Fibroblast of the aortic adventitia (primary cell): ENCODE results near the gene PREX1. TPM values are rescaled to one million over a fixed set of nuclear protein-coding genes. Genes with fewer than 3 reads are reported as not detected.

ENCODE experiments used
- DNase-seq: peaks from one replicate; pipeline ENCODE4 v3.0.0-alpha.2; 2010; ENCODE audit warnings: low read depth
- H3K4me3 ChIP-seq: 2 replicates; pipeline ENCODE4 v1.5.1; 2011; ENCODE audit warnings: low read depth, mild to moderate bottlenecking, control low read depth, low read length, moderate library complexity
- total RNA-seq: library from RNA; depleted of rRNA; stranded (reverse); fragments of >200 nt; gene quantifications from 2 replicates; pipeline ENCODE4 v1.2.3, GENCODE V29; 2012; ENCODE audit warnings: low replicate concordance
- TF ChIP-seq, protein P1 (sequence below): IDR thresholded peaks from 2 replicates; pipeline ENCODE4 v1.5.1; 2011; ENCODE audit warnings: mild to moderate bottlenecking, low read length, control low read depth, inconsistent platforms; ENCODE audit not compliant: insufficient read depth

Gene PREX1
- total RNA-seq, 1 donor, result 13.0 TPM

DNA sequence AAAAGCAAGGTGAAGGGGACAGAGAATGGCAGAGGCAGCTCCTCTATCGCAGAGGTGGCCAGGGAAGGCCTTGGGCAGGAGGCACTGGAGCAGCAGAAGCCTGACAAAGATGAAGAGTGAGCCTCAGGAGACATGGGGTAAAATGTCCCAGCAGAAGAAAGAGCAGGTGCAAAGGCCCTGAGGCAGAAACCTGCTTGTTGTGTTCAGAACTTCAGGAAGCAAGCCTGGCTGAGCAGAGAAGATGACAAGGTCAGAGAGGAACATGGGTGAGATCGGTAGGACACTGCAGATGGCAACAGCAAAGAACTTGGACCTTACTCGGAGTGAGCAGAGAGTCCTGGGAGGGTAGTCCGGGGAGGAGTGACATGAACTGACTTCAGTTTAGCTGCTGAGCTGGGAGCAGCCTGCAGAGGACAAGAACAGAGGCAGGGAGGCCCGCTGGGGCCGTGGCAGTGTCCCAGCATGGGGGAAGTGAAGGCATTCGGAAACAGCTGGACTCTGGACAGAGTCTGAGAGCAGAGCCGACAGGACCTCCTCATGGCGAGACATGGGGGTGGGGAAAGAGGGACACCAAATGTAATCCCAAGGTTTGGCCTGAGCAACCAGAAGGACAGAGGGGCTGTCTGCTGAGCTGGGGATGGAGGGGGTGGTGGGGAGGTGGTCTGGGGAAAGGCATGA is 106.3 kb downstream of the PREX1 start:
- DNase-seq, result no peak
- no peak overlapping the region for H3K4me3 ChIP-seq
- TF ChIP-seq, protein P1, sequence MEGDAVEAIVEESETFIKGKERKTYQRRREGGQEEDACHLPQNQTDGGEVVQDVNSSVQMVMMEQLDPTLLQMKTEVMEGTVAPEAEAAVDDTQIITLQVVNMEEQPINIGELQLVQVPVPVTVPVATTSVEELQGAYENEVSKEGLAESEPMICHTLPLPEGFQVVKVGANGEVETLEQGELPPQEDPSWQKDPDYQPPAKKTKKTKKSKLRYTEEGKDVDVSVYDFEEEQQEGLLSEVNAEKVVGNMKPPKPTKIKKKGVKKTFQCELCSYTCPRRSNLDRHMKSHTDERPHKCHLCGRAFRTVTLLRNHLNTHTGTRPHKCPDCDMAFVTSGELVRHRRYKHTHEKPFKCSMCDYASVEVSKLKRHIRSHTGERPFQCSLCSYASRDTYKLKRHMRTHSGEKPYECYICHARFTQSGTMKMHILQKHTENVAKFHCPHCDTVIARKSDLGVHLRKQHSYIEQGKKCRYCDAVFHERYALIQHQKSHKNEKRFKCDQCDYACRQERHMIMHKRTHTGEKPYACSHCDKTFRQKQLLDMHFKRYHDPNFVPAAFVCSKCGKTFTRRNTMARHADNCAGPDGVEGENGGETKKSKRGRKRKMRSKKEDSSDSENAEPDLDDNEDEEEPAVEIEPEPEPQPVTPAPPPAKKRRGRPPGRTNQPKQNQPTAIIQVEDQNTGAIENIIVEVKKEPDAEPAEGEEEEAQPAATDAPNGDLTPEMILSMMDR, result no peak

DNA sequence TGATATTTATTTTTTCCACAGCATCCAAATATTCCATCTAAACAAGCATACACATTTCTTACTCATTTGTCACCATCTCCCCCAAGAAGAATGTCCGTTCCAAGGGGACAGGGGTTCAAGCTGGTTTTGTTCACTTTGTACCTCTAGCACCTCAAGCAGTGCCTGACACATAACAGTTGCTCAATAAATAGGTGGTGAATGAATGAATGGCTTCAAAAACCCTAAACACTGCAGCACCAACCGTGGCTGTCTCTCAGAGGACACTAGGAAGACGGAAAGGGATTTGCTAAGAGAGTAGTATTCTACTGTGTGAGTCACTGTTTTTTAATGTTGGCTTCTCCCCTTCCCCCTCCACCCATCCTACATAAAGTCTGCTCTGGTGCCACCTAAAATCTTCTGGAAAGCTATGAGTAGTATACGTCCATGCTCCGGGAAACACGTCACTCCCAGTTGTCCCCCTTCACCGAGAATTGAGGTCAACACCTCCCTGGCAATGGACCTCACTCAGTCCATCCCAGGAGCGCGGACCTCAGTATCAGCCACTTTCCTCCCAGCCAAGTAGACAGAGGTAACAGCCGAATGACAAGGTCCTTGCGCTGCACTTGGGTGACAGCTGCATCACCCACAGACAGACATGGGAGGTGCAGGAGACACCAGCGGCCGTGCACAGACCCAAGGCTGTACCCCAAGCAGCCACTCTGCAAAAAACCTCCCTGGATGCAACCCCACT is 107.4 kb downstream of the PREX1 start:
- TF ChIP-seq, protein P1, result no peak
- no peak for DNase-seq
- no peak overlapping the region for H3K4me3 ChIP-seq

DNA sequence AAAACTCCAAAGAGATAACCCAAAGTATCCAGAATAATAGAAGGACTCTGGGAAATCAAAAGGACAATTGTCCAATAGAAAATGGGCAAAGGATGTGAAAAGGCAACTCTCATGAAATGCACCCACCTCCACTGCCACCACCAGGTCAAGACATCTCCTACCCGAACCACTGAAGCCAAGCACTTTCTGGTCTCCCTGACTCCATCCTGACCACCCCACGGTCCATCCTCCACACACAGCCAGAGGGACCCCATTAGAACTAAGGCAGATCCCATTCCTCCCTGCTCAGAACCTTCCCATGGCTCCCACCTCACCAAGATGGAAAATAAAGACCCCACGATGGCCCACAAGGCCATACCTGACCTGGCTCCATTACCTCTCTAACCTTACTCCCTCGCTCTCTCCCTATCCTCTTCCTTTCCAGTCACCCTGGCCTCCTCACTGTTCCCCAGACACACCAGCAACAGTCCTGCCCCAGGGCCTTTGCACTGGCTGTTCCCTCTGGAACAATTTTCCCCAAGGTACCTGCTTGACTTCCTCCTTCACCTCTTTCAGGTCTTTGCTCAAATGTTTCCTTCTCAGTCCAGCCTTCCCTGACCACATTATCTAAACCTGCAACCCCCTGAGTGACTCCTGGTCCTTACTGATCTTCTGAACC is 108.1 kb downstream of the PREX1 start:
- no peak for DNase-seq
- TF ChIP-seq, protein P1, result no peak
- no peak overlapping the region for H3K4me3 ChIP-seq

DNA sequence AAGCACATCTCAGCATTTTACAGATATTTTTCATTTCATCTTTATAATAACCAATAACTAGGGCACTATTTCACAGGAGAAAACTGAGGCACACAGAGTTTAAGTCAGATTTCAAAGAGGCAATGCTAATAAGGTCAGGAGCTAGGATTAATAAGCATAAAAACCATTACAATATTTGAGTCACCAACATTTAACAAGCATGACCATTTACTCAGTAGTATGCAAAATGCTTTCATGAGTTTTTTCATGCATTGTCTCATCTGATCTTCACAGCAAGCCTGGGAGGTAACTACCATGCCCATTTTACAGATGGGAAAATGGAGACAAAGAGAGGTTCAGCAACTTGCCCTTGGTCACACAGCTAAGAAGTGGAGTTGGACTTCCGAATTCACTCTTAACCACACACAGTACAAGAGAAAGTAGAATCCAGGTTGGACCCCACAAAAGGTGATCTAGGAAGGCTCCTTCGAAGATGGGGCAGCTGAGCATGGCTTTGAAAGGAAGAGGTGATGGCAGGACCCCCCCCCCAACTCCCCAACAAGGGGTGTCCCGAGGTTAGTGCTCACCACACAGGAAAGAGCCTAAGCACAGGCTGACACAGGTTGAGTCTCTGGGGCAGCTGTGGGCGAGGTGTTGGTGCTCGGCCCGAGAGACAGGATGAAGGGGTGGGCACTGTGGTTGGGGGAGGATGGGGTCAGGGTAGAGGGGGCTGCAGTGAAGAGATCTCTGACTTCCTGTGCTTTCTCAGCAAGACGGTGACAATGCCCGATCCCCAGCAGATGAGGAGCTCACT is 108.8 kb downstream of the PREX1 start:
- no peak overlapping the region for H3K4me3 ChIP-seq
- TF ChIP-seq, protein P1, result no peak
- no peak for DNase-seq

DNA sequence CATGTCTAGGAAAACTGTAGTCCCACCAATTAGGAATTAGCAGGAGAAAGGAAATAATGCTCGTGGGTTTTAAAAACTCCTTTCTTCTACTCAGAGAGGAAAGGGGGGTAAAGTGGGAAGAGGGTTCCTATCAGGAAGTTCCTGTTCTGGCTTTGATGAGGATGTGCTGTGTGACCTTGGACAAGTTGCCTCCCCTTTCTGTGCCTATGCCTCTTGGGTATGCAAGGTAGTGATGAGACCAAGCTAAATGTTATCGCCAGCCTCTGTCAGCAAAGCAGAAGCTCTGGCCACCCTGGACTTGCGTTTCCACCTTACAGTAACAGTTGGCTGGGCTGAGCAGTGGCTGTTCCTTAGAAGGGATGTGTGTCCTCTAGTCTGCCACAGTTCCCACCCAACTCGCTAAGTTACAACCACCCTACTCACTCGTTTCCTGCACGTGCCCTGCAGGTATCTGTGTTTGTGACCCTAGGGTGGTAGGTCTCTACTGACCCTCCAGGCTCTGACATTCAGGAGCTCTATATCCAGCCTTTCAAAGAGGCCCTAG is 110.0 kb downstream of the PREX1 start:
- no peak for DNase-seq

More for the DNA sequence above, 110.0 kb downstream of the PREX1 start:
- no peak overlapping the region for H3K4me3 ChIP-seq
- TF ChIP-seq, protein P1, result no peak
